GM18502 (cell line): ENCODE results near the gene FSTL4.
"Not testable (repeated sequence)": the region's sequence is repeated elsewhere in the genome, so short reads cannot be mapped to it uniquely, and the experiment has no call there.

Experiments
- ATAC-seq: cut with Tn5 transposase; IDR thresholded peaks from one replicate; pipeline ENCODE4 v1.9.1; 2021; ENCODE audit warnings: mild to moderate bottlenecking; ENCODE audit not compliant: unreplicated experiment, poor library complexity

The FSTL4 gene

DNA sequence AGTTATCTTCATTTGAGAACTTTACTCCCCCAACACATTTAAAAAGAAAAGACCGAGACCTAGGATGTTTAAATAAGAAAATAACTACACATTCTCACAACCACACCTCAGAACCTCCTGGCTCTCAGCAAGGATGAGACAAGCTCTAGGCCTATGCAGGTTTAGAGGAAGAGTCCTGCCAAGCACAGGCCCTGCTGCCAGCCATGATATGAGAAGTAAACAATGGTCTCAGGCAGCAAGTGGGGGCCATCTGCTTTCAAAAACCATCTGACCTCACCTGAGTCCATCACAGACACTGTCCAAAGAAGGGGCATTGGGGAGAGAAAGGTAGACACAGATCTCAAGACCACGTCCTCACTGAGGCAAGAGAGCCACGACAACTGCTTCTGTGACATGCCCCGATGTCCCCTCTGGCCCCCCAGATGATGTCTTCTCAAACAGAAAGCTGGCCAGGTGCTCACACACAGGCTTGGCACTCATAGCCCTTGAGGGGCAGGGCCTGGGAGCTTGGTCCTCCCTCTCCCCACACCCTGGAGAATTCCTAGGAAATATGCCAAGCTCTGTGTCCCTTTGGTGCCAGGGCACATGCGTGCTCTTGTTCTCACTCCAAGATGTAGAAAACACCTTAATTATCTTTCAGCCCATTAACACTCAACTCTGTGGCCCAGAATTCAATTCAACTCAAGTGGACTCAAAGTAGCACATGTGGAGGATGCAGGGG is 150.4 kb downstream of the FSTL4 start:
- ATAC-seq, result no peak

DNA sequence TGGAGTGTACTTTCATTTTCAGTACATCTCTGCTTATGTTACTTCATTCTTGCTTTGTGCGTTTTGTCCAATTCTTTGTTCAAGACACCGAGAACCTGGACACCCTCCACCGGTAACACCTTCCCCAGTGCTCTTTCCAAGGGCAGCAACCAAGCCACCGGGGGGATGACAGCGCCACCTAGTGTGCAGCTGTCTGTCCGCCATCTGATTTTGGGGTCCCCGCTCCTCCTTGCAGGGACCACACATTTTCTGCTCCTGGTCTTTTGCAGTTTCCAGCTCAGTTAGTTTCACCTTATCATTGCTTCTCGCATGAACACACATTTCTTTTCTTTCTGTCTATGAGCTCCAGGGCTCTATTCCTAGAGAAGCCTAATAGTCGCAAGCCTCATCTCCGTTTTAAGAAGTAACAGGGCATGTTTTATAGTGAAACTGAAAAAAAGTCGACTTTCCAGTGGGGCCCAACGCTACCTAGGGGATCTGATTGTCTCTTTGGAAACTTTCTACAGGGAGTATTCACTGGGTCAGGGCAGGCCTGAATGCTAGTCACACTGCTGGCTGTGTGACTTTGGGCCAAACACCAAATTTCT is 152.1 kb downstream of the FSTL4 start:
- no peak for ATAC-seq

DNA sequence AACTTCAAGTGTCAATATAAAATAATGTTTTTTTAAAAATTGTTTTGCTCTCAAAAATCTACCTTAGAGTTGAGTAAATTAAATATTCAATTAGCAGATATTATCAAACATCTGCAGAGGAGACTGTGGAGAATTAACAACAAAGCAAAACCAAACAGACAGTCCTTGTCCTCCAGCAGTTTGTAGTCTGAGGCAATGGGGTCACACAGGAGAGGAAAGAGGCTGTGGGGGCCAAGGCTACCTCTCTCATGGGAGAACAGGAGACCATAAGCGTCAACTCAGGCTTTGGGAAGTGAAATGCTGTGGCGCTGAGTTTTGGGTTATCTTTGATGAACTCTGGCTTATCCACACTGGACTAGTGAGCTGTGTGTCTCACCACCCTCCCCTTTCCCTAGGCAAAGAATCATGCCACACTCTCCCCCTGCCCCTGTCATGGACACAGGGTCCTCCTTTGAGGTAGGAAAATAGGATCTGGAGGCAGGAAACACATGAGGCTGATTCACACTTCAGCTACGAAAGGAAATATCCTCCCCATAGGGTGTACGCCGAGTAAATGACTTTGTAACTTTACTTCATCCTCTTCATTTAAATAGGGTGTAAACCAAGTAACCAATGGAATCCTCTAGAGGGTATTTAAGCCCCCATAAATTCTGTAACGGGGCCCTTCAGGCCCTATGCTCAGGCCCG is 152.7 kb downstream of the FSTL4 start:
- ATAC-seq, result no peak

DNA sequence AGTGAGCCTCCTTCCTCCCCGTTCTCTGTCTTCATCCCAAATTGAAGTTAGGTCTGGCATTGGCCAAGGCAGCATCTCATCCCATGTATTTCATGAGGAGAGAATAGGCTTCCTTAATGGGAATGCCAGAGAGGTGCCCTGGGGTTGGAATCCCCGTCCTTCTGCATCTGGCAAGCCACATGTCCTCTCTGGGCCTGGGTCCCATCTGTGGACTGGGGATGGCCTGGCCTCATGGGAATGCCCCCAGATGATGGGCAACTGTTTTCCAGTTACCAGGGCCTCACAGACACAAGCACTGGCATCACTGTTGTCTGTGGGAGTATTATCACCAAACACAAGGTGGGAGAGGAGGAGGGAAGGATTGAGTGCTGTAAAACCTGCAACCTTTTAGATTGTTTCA is 153.9 kb downstream of the FSTL4 start:
- ATAC-seq, result no peak

DNA sequence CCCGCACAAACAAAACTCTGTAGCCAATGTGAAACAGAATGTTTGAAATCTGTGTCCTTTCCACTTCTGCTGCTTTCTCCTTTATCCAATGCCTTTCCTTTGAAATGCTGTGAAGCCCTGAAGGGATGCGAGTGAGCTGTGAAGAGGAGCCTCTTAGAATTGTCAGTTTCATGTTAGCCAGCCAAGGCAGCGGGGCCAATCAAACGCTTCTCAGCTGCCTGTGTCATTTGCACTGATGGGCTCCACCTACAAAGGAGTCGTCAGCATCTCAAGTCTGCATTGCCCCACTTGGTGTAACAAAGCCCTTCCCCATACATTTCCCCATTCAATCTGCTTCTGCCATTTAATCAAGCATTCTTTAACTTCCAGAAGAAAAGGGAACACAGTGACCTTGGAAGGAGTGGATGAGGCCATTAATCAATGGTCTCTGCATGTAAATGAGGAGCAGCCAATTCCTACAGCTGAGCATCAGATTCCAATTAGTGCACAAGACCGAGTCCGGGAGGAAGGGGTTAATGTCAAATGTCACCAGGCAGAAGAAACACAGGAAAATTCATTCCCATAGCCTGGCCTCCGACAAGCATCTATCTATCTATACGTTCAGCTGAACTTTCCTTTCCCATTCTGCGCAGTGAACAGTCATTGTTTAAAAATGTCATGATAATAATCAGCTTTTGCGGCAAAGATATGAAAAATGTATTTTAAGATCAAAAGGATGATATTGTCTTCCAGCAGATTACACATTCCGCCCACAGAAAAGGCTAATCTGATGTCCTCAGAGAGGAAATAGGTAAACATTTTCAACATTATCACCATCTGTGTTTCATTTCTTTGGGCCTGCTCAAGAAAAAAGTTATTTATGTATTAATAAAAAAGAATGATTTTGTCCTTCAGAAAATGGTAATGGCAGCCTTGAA is 154.6 kb downstream of the FSTL4 start:
- ATAC-seq, result no peak

DNA sequence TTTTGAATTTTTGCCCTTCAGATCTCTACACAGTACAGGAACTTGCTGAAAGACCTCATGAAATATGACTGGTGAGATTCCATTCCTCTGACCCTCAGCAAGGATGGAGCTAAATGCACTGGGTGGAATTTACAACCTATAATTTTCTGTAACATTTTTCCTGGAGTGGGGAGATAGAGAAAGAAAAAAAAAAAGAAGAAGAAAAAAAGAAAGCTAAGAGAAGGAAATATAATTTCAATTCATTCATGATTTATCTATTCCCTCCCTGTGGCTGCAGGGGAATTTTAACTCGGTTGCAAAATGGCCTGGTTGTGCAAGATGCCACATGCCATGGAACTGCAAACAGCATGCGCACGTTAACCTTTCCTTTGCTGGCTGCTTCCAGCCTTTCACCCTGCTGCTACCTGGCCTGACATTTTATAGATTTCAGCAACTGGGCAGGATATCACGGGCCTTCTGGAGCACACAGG is 155.4 kb downstream of the FSTL4 start:
- ATAC-seq, result no peak

DNA sequence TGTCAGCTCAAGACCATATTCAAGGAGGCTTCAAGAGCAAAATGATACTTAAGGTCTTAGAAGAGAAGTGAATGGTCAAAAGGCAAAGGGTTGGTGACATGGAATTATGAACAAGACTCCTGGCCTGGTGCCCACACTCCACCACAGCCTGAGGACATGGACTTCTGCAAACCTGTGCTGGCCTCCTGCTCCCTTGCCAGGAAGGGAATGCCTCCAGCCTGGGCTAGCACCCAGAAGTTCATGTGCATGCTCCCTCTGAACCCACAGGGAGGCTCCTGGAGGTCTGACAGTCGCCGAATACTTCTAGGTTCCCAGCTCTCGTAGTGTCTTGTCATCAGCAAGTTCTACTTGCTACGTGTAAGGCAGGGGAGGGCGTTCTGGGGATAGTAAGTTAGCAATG is 156.7 kb downstream of the FSTL4 start:
- no peak for ATAC-seq

DNA sequence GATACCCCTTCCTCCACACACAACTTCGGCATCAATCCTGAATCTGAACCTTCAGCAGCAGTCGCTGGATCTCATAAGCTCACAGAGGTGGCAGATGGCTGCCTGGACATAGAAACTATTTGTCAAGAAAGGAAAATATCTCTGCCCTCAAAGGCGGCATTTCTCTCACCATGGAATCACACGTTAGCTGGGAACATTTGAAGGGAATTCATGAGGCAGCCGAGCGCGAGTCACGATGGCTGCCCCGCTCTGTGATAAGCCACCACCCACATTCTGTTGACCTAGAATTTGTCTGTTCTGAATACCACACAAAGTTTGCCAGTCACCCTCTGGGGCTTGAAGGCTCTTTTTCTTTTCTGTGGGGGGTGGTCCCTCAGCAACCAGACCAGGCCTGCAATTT is 157.9 kb downstream of the FSTL4 start:
- ATAC-seq, result no peak

DNA sequence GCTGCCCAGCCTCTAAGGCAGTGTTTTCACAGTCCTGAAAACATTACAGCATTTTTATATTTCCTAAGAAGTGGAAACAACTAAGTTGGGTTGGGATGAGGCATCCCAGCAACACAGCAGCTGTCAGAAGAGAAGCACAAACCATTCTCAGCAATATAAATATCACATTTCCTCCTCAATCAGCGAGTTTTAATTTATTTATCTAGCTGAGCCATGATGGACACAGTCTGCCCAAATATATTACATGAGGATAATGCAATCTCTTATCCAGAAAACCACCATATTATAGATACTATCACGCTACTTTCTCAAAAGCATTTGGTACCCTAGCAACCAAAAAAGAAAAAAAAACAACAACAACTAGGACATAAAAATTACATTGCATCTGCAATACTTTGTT is 158.5 kb downstream of the FSTL4 start:
- no peak for ATAC-seq

DNA sequence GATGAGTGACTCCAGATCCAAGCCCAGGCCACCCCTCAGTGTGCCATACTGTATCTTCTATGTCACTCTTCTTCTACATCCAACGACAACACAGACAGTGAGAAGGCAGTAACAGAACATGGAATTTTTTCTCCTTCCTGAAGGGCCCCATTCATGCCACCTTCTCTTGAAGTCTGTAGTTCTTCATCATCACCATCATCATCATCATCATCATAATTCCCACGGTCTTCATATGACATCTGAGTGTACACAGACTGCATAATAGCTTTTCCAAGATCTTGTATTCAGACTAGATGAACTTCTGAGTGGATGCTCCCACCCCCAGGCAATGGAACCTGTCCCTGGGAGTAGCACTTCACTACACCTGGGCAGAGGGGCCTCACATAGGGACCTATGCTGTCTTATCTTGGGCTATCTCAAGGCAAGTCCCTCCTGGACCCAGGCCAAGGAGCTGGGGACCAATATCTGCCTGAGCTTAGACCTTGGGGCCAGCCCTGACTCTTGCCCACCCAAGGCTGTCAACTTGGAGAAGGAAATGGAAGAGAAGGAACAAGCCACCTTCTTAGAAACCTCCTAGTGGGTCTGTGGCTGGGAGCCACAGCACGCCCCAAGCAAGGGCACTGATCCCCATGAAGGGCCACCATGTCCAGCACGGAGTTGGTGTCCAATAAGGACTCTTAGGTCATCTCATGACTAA is 159.1 kb downstream of the FSTL4 start:
- no peak for ATAC-seq

DNA sequence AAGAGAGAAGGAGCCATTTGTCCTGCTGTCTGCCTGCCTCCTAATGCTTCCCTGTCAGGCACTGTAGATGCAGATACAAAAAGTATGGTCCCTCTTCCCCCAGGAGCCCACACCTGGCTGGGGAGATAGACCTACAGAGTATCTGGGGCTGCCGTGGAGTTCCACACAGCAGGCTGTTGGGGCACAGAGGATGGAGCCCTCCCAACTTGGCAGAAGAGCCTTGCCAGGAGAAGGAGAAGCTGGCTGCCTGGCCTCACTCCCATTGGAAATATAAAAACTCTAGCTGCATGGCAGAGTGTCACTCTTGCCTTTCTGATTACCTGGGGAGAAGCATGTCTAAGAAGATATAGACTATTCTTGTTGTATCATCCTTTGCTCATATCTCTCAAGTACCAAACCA is 160.4 kb downstream of the FSTL4 start:
- no peak for ATAC-seq

DNA sequence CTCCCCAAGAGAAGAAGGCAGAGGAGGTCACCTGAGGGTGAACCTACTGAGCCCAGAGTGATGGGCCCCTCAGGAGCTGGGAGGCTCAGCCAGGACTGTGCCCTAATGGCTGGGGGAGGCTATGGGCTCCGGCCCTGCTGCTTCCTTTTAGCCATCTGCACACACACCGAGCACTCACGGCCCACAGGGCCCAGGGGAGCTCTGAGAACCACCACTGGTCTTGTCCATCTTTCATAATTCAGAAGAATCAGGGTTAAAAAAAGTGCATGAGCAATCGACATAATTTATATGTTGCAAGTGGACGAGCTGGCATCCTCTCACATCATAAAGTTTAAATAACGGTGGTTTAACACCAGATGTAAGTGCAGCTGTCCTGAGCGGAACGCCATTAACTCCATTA is 162.1 kb downstream of the FSTL4 start:
- no peak for ATAC-seq

DNA sequence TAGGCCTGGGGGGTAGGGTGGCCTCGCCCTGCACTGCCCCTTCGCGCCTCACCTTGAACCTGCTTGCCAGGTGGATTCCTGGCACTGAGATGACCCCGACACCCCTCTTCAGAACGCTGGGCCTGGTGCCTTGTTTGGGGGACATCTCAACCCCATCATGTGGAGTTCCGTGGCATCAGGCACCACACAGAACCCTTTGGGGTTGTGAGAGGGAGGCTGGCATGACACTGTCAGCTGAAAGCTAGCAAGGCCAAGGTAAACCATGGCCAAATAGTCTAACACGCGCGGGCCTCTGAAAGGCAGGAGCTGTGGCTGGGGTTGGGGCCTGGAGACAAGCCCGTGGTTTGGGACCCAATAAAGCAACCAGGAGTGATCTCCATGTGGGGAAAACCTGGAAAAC is 163.2 kb downstream of the FSTL4 start:
- no peak for ATAC-seq

DNA sequence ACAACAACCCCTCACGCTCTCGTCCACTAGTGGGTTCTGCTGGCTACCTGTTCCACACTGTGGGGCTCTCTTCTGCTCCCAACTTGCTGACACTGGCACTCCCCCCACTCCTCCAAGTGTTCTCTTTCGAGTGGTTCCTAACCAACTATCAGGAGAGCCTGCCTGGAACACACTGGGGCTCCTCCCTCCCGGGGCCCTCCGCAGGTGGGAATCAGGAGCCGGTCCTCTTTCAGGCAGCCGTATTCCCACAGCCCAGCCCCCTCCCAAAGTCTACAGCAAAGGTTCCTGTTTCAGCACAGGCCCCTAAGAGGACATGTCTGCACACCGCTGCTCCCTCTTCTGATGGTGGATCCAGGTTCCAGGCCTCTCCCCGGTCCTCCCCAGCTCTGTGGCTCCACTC is 165.9 kb downstream of the FSTL4 start:
- no peak for ATAC-seq

DNA sequence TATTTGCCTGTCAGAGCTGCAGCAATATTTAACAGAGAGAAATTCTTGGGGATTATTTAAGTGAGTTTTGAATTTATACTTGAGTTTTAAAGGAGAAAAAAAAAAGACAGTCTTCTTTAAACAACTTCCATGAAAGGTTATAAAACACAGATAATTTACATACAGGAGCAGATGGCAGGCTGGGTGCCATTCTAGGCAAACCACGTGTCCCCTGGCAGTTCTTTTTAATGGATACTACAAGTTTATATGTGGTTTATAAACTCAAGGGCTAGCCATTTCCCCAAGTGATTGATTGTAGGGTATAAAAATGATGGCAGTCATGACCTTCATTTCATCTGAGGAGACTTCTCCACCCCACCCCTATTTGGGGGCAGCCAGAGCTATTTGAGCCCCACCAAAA is 166.6 kb downstream of the FSTL4 start:
- no peak for ATAC-seq

DNA sequence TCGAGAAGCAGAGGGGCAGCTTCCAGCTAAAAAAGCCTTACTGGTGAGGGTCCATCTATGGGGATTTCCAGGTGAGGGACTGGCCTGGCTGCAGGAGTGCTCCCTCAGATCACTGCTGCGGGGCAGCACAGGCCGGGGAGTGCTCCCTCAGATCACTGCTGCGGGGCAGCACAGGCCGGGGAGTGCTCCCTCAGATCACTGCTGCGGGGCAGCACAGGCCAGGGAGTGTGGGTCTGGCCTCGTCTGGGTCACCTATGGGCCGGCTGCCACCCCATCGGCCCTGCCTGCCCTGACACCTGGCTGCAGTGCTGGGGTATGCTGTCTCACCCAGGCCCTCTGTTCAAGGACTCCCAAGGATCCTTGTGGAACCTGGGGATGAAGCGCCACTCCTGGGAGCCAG is 167.1 kb downstream of the FSTL4 start:
- not testable (repeated sequence) for ATAC-seq

DNA sequence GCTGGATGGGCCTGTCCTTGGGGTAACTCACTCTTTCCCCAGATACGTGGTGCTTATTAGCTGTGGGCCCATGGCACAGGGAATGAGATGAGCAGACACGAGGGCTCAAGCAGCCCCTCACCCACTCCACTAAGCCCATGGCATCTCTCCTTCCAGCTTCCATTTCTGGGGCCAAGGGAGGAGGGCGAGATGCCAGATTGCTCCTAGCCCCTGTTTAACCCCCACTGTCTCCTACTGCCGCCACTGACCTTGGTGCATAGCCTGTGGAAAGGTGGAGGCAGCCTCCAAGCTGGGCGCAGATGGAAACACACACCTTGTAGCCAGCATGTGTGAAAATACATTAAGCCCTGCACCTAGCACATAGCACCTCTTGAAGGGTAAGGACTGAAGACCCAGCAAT is 167.6 kb downstream of the FSTL4 start:
- no peak for ATAC-seq

DNA sequence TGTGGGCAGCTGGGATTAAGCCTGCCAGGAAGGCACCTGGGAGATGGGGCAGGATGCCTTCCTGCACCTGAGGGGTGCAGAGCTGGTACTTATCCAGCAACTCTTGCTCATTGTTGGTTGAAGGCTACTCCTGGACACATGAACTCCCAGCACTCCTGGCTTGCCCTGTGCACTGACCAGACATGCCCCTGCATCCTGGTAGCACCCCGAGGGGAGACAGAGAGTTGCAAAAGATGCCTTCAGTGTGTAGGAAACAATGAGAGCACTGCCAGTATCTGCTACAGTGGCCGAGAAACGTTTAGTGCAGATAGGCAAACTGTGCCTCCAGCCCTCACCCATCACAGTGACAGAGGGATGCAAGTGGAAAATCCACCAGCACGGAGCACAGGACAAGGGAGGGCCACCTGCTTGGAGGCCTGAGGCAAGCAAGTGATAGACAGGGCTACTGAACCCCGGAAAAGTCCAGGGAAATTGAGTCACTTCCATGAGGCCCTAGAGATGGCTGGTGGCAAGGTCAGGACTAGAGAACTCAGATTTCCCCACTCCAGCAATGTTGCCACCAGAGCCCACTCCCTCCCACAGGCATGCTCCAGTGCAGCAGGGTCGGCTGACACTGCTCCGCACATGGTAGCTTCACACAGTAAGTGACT is 171.1 kb downstream of the FSTL4 start:
- no peak for ATAC-seq

DNA sequence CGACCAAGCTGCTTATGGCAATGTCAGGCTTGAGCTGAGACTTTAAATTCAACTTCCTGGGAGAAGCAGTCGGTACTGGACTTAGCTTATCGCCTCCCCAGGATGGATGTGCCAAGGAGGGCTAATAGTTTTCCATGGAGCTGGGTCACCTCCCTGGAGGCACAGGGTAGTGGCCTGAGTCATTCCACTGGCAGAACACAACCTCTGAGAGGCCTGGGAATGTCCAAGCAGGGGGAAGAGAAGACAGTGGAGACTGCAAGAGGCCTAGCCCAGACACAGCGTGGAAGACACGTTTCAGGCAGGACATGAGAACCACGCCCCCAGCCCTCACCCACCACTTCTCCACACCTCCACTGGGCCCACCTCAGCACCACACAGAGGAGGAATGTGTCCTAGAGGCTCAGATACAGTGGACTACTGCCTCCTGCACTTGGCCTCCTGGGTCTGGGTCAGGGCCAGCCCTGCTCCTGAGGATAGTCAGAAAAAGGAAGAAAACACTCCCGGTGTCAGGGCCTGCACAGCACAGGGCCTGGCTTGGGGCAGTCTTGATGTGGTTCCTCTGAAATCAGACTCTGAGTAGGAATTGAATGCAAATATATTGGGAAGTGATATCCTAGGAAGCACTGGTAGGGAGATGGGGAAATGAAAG is 171.8 kb downstream of the FSTL4 start:
- no peak for ATAC-seq
